HepG2 (cell line): ENCODE results near the gene ADGRE3. TPM values are rescaled to one million over a fixed set of nuclear protein-coding genes. Genes with fewer than 3 reads are reported as not detected.

Experiments used
- ATAC-seq: fragments of 200-7000 bp; cut with Tn5 transposase; 3 replicates; pipeline ENCODE4 v1.9.1; 2020; ENCODE audit warnings: mild to moderate bottlenecking, moderate library complexity
- BruUV-seq: library from RNA; stranded (reverse); fragments of 400-500 nt; replicated peaks from 2 replicates; lab custom pipeline; 2021; lab: Mats Ljungman, UMichigan
- CTCF ChIA-PET: fragments of 300-600 bp; formaldehyde crosslinking; extraction: SDS; loops from one replicate; lab custom pipeline; 2021; ENCODE audit warnings: low total read pairs, inconsistent platforms, low intra/inter-chr PET ratio; lab: Yijun Ruan, JAX
- POLR2A ChIA-PET: fragments of 350-600 bp; sonication (Branson Sonifier 250); formaldehyde crosslinking; loops from one replicate; lab custom pipeline; 2020; ENCODE audit warnings: antibody characterized with exemption, inconsistent platforms; lab: Yijun Ruan, JAX
- DNase-seq: peaks from one replicate; pipeline ENCODE4 v3.0.0-alpha.2; 2015; ENCODE audit warnings: low spot score
- FAIRE-seq: peaks from 3 replicates; lab custom pipeline; 2011; peaks lifted over from hg19 to GRCh38; lab: Jason Lieb, UNC
- H2AFZ ChIP-seq: one replicate; pipeline ENCODE4 v1.6.1; 2011; ENCODE audit warnings: low read length, inconsistent platforms
- H3K27ac ChIP-seq: fragments of 300-600 bp; 3 replicates; pipeline ENCODE4 v1.8.0; 2011; ENCODE audit warnings: mixed run types, mild to moderate bottlenecking, mixed read lengths, low read length, inconsistent platforms; ENCODE audit not compliant: insufficient read depth; ENCODE audit errors: extremely low read length
- H3K27me3 ChIP-seq, 2 experiments: fragments of 200-600 bp in 1 of 2; 2 replicates in 1 of 2; 3 replicates in 1 of 2; pipeline versions ENCODE4 v1.6.0 to v1.8.0; 2011; ENCODE audit warnings: low read length in 2 of 2, mild to moderate bottlenecking in 2 of 2, moderate library complexity in 2 of 2, inconsistent platforms in 1 of 2; ENCODE audit not compliant: insufficient read depth in 2 of 2, control insufficient read depth in 1 of 2
- H3K36me3 ChIP-seq, 2 experiments: fragments of 200-600 bp in 1 of 2; replicated peaks in 1 of 2; 2 replicates in 1 of 2; 3 replicates in 1 of 2; pipeline versions ENCODE4 v1.5.1 to v1.8.0; 2011; ENCODE audit warnings: low read length in 2 of 2, inconsistent platforms in 1 of 2; ENCODE audit not compliant: insufficient read depth in 2 of 2, control insufficient read depth in 1 of 2
- H3K4me1 ChIP-seq: 2 replicates; pipeline ENCODE4 v1.5.1; 2012; ENCODE audit warnings: low read length, inconsistent platforms; ENCODE audit not compliant: insufficient read depth
- H3K4me2 ChIP-seq: 2 replicates; pipeline ENCODE4 v1.6.0; 2011; ENCODE audit warnings: low read depth, low read length, inconsistent platforms
- H3K4me3 ChIP-seq, 3 experiments: fragments of 200-600 bp in 1 of 3; sonication (generic), shearing (Covaris generic) in 1 of 3; replicated peaks in 1 of 3; 2 replicates each; pipeline ENCODE4 v1.5.1; 2011 to 2016; ENCODE audit warnings: low read length in 3 of 3, inconsistent platforms in 2 of 3, low read depth in 2 of 3, mild to moderate bottlenecking in 2 of 3, control low read depth in 1 of 3, mixed read lengths in 1 of 3; ENCODE audit not compliant: insufficient read depth in 1 of 3
- H3K79me2 ChIP-seq: one replicate; pipeline ENCODE4 v1.6.1; 2011; ENCODE audit warnings: low read length, inconsistent platforms; ENCODE audit not compliant: insufficient read depth
- H3K9ac ChIP-seq: 2 replicates; pipeline ENCODE4 v1.6.0; 2011; ENCODE audit warnings: mild to moderate bottlenecking, low read depth, low read length, inconsistent platforms; ENCODE audit not compliant: insufficient read depth
- H3K9me3 ChIP-seq: 2 replicates; pipeline ENCODE4 v1.5.1; 2012; ENCODE audit warnings: mild to moderate bottlenecking, low read length
- H4K20me1 ChIP-seq: 2 replicates; pipeline ENCODE4 v1.6.0; 2011; ENCODE audit warnings: inconsistent platforms, mild to moderate bottlenecking, low read length, moderate library complexity; ENCODE audit not compliant: insufficient read depth
- CBX1 ChIP-seq: IDR thresholded peaks from one replicate; pipeline ENCODE4 v1.6.1; 2016; ENCODE audit warnings: antibody characterized with exemption, low read depth
- GLI4 ChIP-seq: sonication (generic); formaldehyde crosslinking; IDR thresholded peaks from 2 replicates; pipeline ENCODE4 v1.5.1; 2020; ENCODE audit warnings: missing genetic modification reagents, mild to moderate bottlenecking, moderate library complexity, borderline replicate concordance
- HES4 ChIP-seq: sonication (generic); formaldehyde crosslinking; IDR thresholded peaks from 2 replicates; pipeline ENCODE4 v1.9.0; 2021; ENCODE audit warnings: mild to moderate bottlenecking, missing genetic modification reagents, borderline replicate concordance
- HOXA9 ChIP-seq: sonication (generic); formaldehyde crosslinking; IDR thresholded peaks from 2 replicates; pipeline ENCODE4 v1.8.1; 2022; ENCODE audit warnings: missing genetic modification reagents, mild to moderate bottlenecking, moderate library complexity, borderline replicate concordance
- NR2F1 ChIP-seq, 2 experiments: fragments of 450-650 bp in 1 of 2; formaldehyde crosslinking in 1 of 2; IDR thresholded peaks; 2 replicates each; pipeline versions ENCODE4 v1.5.0 to v1.6.1; 2016 to 2020; ENCODE audit warnings: mild to moderate bottlenecking in 1 of 2, missing compliant biosample characterization in 1 of 2, missing genetic modification reagents in 1 of 2, moderate library complexity in 1 of 2
- SNRNP70 ChIP-seq: fragments of 200-400 bp; formaldehyde crosslinking; IDR thresholded peaks from 2 replicates; pipeline ENCODE4 v1.6.1; 2017; ENCODE audit warnings: mild to moderate bottlenecking, low read depth, low read length, moderate library complexity
- SRY ChIP-seq: sonication (generic); formaldehyde crosslinking; IDR thresholded peaks from 2 replicates; pipeline ENCODE4 v1.8.0; 2022; ENCODE audit warnings: mild to moderate bottlenecking, missing genetic modification reagents
- TBX2 ChIP-seq: sonication (generic); formaldehyde crosslinking; IDR thresholded peaks from 2 replicates; pipeline ENCODE4 v1.5.0; 2020; ENCODE audit warnings: missing genetic modification reagents, mild to moderate bottlenecking, borderline replicate concordance
- YEATS4 ChIP-seq: sonication (generic); formaldehyde crosslinking; IDR thresholded peaks from 2 replicates; pipeline ENCODE4 v1.4.0; 2020; ENCODE audit warnings: missing genetic modification reagents, borderline replicate concordance
- ZC3H13 ChIP-seq: sonication (generic); formaldehyde crosslinking; IDR thresholded peaks from 2 replicates; pipeline ENCODE4 v1.8.1; 2023; ENCODE audit warnings: mild to moderate bottlenecking, missing genetic modification reagents, moderate library complexity
- ZNF121 ChIP-seq: sonication (generic); formaldehyde crosslinking; IDR thresholded peaks from 2 replicates; pipeline ENCODE4 v1.5.0; 2020; ENCODE audit warnings: mild to moderate bottlenecking, missing genetic modification reagents
- ZNF562 ChIP-seq: sonication (generic); formaldehyde crosslinking; IDR thresholded peaks from 2 replicates; pipeline ENCODE4 v1.8.0; 2022; ENCODE audit warnings: missing genetic modification reagents, borderline replicate concordance
- WGBS: methylation state at CpG from one replicate; pipeline ENCODE4 v1.1.6; 2017; ENCODE audit warnings: low lambda C conversion rate; 5-methylcytosine and 5-hydroxymethylcytosine counted together
- in situ Hi-C: cut with HindIII; loops from 2 replicates; pipeline ENCODE4 v1.10.0; 2017; ENCODE audit warnings: low pct_unique_long_range_greater_than_20kb; ENCODE audit not compliant: extremely low pct_ligation_motif_present
- intact Hi-C: fragments of 100-400 bp; cut with micrococcal nuclease; formaldehyde crosslinking; loops from one replicate; pipeline ENCODE4 v1.10.0; 2022; ENCODE audit not compliant: unreplicated experiment
- polyA plus RNA-seq, 8 experiments: library from polyadenylated mRNA; depleted of rRNA in 3 of 8; stranded (reverse) in 7 of 8; unstranded in 1 of 8; fragments of >200 nt; fragmentation: Illumina TruSeq in 4 of 8; extraction: Trizol in 4 of 8; gene quantifications; 2 replicates each; pipeline versions ENCODE4 v1.2.1 to v1.2.3, GENCODE V29; 2011 to 2016; ENCODE audit warnings: low read depth in 4 of 8, missing spikeins in 1 of 8, mixed read lengths in 1 of 8; ENCODE audit not compliant: insufficient read depth in 1 of 8
- total RNA-seq, 5 experiments: library from RNA; depleted of rRNA; stranded (reverse); fragments of >200 nt; fragmentation: Illumina TruSeq; extraction: Trizol; gene quantifications; 2 replicates each; pipeline ENCODE4 v1.2.3, GENCODE V29; 2016; ENCODE audit warnings: low read depth in 1 of 5
- TF ChIP-seq, protein P1 (sequence below): sonication (generic); formaldehyde crosslinking; IDR thresholded peaks from 2 replicates; pipeline ENCODE4 v1.8.1; 2023; ENCODE audit warnings: mild to moderate bottlenecking, missing genetic modification reagents
- TF ChIP-seq, protein P2 (sequence below): sonication (generic); formaldehyde crosslinking; IDR thresholded peaks from 2 replicates; pipeline ENCODE4 v1.5.0; 2020; ENCODE audit warnings: missing genetic modification reagents

Gene ADGRE3
- total and polyA plus RNA-seq, 2 of the 13 experiments (the other 11 are each of a cell fraction or from before 2014, with no cell fraction given), result not detected

GRCh38 chr19:14571695-14572490, 102.8 kb downstream of the ADGRE3 start, which contains the start of gene NDUFB7 (continued):
- TF ChIP-seq, protein P1, sequence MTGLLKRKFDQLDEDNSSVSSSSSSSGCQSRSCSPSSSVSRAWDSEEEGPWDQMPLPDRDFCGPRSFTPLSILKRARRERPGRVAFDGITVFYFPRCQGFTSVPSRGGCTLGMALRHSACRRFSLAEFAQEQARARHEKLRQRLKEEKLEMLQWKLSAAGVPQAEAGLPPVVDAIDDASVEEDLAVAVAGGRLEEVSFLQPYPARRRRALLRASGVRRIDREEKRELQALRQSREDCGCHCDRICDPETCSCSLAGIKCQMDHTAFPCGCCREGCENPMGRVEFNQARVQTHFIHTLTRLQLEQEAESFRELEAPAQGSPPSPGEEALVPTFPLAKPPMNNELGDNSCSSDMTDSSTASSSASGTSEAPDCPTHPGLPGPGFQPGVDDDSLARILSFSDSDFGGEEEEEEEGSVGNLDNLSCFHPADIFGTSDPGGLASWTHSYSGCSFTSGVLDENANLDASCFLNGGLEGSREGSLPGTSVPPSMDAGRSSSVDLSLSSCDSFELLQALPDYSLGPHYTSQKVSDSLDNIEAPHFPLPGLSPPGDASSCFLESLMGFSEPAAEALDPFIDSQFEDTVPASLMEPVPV (CRISPR knock-in tag), result peak; percentile 46; the same call in 1 of the 2 replicates
- no peak for TF ChIP-seq SNRNP70
- TF ChIP-seq HES4 (CRISPR knock-in tag), result peak; percentile 63; the same call in 1 of the 2 replicates
- peak; percentile 94 for TF ChIP-seq SRY

DNA sequence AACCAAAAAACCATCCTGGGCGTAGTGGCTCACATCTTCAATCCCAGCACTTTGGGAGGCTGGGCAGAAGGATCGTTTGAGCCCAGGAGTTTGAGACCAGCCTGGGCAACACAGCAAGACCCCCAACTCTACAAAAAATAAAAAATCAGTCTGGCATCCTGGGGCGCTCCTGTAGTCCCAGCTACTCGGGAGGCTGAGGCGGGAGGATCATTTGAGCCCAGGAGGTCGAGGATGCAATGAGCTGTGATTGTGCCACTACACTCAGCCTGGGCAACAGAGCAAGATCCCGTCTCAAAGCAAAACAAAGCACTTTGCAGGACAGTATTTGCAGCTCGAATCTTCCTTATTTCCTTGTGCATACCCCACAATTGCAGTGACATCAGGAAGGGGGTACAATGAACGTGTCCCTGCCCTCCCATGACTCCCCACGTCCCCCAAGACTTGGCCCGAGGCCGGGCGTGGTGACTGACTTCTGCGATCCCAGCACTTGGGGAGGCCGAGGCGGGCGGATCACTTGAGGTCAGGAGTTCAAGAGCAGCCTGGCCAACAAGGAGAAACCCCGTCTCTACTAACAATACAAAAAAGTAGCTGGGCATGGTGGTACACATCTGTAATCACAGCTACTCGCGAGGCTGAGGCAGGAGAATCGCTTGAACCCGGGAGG, 103.6 kb downstream of the ADGRE3 start:
- intact Hi-C loops (no loop called here), in situ Hi-C loops (loop anchor here (5.0 kb wide), 1 partner anchor 116 kb away; no protein-coding TSS in a partner anchor)
- Histone ChIP-seq H3K4me3 (peak overlapping the region; percentile 81 to 99 (median 94)), H4K20me1 (no peaks in the 10 kb centered on the region), H3K36me3 (peaks cover 2 to 8% of the 10 kb centered on the region in 2 experiments; a peak in 3 of 5 replicates), H3K9ac (peak overlapping the region; percentile 85), H3K79me2 (peaks cover 13% of the 10 kb centered on the region), H3K27ac (peak overlapping the region; percentile 54), H3K9me3 (no peaks in the 10 kb centered on the region), H3K27me3 (no peaks in the 10 kb centered on the region; a peak in 1 of 5 replicates), H2AFZ (no peak overlapping the region), H3K4me1 (peaks cover 50% of the 10 kb centered on the region), H3K4me2 (peak overlapping the region; percentile 80)
- 21% methylated on average over 22 of the region's 22 CpGs for WGBS
- ATAC-seq (no peak), DNase-seq (no peak), FAIRE-seq (peak; percentile 4)
- ChIA-PET CTCF (interaction anchor here (0.9 kb wide), 1 partner anchor 14 kb away, joined by 4 read pairs; no protein-coding TSS in a partner anchor), POLR2A (interaction anchor here (1.2 to 4.6 kb wide), 6 partner anchors 17 to 434 kb away, joined by 5 to 40 read pairs (median 7); partner anchors contain the start of genes DNAJB1 and ZNF333)
- BruUV-seq, result no TSS peak
- TF ChIP-seq CBX1, result no peak
- 0 out of 2 replicates have a peak, but pooled peaks have one; percentile 13 for TF ChIP-seq HOXA9 (CRISPR knock-in tag)
- no peak for TF ChIP-seq TBX2 (CRISPR knock-in tag)
- TF ChIP-seq, protein P2, sequence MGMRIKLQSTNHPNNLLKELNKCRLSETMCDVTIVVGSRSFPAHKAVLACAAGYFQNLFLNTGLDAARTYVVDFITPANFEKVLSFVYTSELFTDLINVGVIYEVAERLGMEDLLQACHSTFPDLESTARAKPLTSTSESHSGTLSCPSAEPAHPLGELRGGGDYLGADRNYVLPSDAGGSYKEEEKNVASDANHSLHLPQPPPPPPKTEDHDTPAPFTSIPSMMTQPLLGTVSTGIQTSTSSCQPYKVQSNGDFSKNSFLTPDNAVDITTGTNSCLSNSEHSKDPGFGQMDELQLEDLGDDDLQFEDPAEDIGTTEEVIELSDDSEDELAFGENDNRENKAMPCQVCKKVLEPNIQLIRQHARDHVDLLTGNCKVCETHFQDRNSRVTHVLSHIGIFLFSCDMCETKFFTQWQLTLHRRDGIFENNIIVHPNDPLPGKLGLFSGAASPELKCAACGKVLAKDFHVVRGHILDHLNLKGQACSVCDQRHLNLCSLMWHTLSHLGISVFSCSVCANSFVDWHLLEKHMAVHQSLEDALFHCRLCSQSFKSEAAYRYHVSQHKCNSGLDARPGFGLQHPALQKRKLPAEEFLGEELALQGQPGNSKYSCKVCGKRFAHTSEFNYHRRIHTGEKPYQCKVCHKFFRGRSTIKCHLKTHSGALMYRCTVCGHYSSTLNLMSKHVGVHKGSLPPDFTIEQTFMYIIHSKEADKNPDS (CRISPR knock-in tag), result no peak
- TF ChIP-seq NR2F1 (CRISPR knock-in tag; IDR thresholded peaks at IDR 0.05), result no peak
- no peak for TF ChIP-seq GLI4 (CRISPR knock-in tag)
- peak; percentile 96 for TF ChIP-seq ZNF121 (CRISPR knock-in tag)
- TF ChIP-seq ZNF562, result no peak
- TF ChIP-seq YEATS4 (CRISPR knock-in tag), result no peak
- 0 out of 2 replicates have a peak, but pooled peaks have one; percentile 8 for TF ChIP-seq ZC3H13 (CRISPR knock-in tag)
